ENCODE measurements around the gene CLDN25.

DNA sequence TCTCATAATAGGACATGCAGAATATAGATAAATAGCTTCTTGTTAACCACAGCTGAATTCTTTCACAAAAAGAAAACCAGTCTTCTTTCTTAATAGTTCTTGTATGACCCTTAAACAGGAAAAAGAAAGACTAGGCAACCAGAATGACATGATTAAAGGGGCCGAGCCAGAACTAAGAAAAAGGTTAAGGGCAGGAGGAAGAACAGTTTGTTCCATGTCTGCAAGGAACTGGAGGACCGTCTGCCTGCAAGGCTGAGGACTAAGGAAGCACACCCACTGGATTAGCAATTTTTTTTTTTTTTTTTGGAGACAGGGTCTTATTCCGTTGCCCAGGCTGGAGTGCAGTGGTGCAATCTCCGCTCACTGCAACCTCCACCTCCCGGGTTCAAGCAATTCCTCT, 47.5 kb upstream of the CLDN25 start:
- TF ChIP-seq, protein P1, sequence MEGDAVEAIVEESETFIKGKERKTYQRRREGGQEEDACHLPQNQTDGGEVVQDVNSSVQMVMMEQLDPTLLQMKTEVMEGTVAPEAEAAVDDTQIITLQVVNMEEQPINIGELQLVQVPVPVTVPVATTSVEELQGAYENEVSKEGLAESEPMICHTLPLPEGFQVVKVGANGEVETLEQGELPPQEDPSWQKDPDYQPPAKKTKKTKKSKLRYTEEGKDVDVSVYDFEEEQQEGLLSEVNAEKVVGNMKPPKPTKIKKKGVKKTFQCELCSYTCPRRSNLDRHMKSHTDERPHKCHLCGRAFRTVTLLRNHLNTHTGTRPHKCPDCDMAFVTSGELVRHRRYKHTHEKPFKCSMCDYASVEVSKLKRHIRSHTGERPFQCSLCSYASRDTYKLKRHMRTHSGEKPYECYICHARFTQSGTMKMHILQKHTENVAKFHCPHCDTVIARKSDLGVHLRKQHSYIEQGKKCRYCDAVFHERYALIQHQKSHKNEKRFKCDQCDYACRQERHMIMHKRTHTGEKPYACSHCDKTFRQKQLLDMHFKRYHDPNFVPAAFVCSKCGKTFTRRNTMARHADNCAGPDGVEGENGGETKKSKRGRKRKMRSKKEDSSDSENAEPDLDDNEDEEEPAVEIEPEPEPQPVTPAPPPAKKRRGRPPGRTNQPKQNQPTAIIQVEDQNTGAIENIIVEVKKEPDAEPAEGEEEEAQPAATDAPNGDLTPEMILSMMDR (IDR thresholded peaks at IDR 0.05; ENCODE audit: insufficient read depth, low read depth, low read length), result no peak
- TF ChIP-seq EZH2 (IDR thresholded peaks at IDR 0.05; ENCODE audit: insufficient read depth, low read length), result no peak

Data from astrocyte (in vitro differentiated cells and primary cell).